GM21619 (cell line): ENCODE measurements around the gene ASIC3.

Experiments
- ATAC-seq: cut with Tn5 transposase; IDR thresholded peaks from one replicate; pipeline ENCODE4 v1.9.1; 2021; ENCODE audit not compliant: unreplicated experiment

The ASIC3 gene

GRCh38 chr7:151100921-151101320 is 52.6 kb downstream of the ASIC3 start:
- ATAC-seq = no peak

- ATAC-seq = no peak
These were observed 53.5 kb downstream of the ASIC3 start for GRCh38 chr7:151101621-151102396.
